IMR-90 (cell line): Measurements from ENCODE around the gene GPA33.

Experiments
- BHLHE40 ChIP-seq: fragments of 150-350 bp; IDR thresholded peaks from 2 replicates; pipeline ENCODE4 v1.6.1; 2016; ENCODE audit warnings: mild to moderate bottlenecking, low read depth, low read length
- CEBPB ChIP-seq: IDR thresholded peaks from 2 replicates; pipeline ENCODE4 v1.6.1; 2012; ENCODE audit warnings: low read depth, low read length, improper control_type of control experiment
- CHD1 ChIP-seq: IDR thresholded peaks from 2 replicates; pipeline ENCODE4 v1.6.1; 2012; ENCODE audit warnings: low read depth, low read length, improper control_type of control experiment
- CTCF ChIP-seq: conservative IDR thresholded peaks from 2 replicates; pipeline ENCODE4 v1.5.1; 2012; ENCODE audit warnings: mild to moderate bottlenecking, low read depth, low read length, improper control_type of control experiment
- ELK1 ChIP-seq: fragments of 150-350 bp; IDR thresholded peaks from 2 replicates; pipeline ENCODE4 v1.6.1; 2016; ENCODE audit warnings: low read depth, mild to moderate bottlenecking, low read length, moderate library complexity, borderline replicate concordance
- FOS ChIP-seq: fragments of 150-350 bp; IDR thresholded peaks from 2 replicates; pipeline ENCODE4 v1.6.1; 2016; ENCODE audit warnings: low read depth, low read length
- MAFK ChIP-seq: IDR thresholded peaks from 2 replicates; pipeline ENCODE4 v1.6.1; 2012; ENCODE audit warnings: low read depth, low read length, improper control_type of control experiment
- MAZ ChIP-seq: IDR thresholded peaks from 2 replicates; pipeline ENCODE4 v1.6.1; 2012; ENCODE audit warnings: low read depth, mild to moderate bottlenecking, low read length, improper control_type of control experiment, moderate library complexity, borderline replicate concordance
- MXI1 ChIP-seq: IDR thresholded peaks from 2 replicates; pipeline ENCODE4 v1.6.1; 2012; ENCODE audit warnings: low read depth, mild to moderate bottlenecking, low read length, moderate library complexity, borderline replicate concordance
- NFE2L2 ChIP-seq: fragments of 150-350 bp; IDR thresholded peaks from 2 replicates; pipeline ENCODE4 v1.6.1; 2016; ENCODE audit warnings: low read depth, mild to moderate bottlenecking, low read length
- POLR2A ChIP-seq: IDR thresholded peaks from 2 replicates; pipeline ENCODE4 v1.6.1; 2012; ENCODE audit warnings: mild to moderate bottlenecking, low read depth, low read length
- RFX5 ChIP-seq: IDR thresholded peaks from 2 replicates; pipeline ENCODE4 v1.8.0; 2012; ENCODE audit warnings: low read depth, mild to moderate bottlenecking, low read length, moderate library complexity
- TF ChIP-seq, protein P1 (sequence below): fragments of 150-350 bp; IDR thresholded peaks from 2 replicates; pipeline ENCODE4 v1.6.1; 2017; ENCODE audit warnings: mild to moderate bottlenecking, antibody characterized with exemption, low read length, low read depth

- TF ChIP-seq CTCF = no peak
- TF ChIP-seq MAZ = no peak
- TF ChIP-seq RFX5 = no peak
- TF ChIP-seq POLR2A = no peak
- TF ChIP-seq BHLHE40 = no peak
- TF ChIP-seq MXI1 = no peak
- TF ChIP-seq FOS = no peak
- TF ChIP-seq CHD1 = no peak
- no peak for TF ChIP-seq ELK1
- TF ChIP-seq MAFK = no peak
- no peak for TF ChIP-seq NFE2L2
- no peak for TF ChIP-seq CEBPB
- TF ChIP-seq, protein P1, sequence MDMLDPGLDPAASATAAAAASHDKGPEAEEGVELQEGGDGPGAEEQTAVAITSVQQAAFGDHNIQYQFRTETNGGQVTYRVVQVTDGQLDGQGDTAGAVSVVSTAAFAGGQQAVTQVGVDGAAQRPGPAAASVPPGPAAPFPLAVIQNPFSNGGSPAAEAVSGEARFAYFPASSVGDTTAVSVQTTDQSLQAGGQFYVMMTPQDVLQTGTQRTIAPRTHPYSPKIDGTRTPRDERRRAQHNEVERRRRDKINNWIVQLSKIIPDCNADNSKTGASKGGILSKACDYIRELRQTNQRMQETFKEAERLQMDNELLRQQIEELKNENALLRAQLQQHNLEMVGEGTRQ = no peak
These were observed 18.9 kb downstream of the GPA33 start for GRCh38 chr1:167071286-167071685.
